ENCODE measurements around the gene USF3. TPM values are rescaled to one million over a fixed set of nuclear protein-coding genes. Genes with fewer than 3 reads are reported as not detected.
"Not testable (repeated sequence)": the region's sequence is repeated elsewhere in the genome, so short reads cannot be mapped to it uniquely, and the experiment has no call there.

Gene USF3
- total RNA-seq, 4 donors from 2014 or later: 14.2 to 27.1 (median 21.4) TPM

DNA sequence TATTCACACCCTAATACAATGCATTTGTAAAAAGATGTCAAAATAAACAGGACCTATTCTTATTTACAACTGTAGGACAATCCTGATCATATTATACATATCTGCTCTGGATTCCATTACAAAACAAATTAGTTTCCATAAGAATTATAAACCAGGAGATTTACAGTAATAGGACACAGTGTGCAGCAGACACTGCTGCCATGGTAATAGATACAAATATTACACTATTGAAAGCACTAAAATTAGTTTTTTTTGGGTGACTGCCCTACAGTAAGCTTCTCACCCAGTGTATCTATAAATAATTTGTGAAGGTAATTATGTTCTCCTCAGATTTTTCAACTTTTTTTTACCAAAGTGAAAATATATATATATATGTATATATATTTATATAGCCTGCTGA lies 47.9 kb downstream of the USF3 start:
- no peaks in the 10 kb centered on the region for H3K27me3 ChIP-seq

DNA sequence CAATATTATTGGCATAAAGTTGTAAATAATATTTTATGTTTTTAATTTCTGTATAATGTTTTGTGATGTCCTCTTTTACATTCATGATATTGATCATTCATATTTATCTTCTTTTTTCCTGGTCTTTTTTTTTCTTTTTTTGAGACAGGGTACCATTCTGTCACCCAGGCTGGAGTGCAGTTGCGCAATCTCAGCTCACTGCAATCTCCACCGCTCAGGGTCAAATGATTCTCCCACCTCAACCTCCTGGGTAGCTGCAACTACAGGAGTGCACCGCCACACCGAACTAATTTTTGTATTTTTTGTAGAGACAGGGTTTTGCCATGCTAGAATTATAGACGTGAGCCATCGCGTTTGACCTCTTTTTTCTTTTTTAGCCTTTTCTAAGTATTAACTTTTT lies 52.9 kb downstream of the USF3 start:
- H3K36me3 ChIP-seq: no peaks in the 10 kb centered on the region
- TF ChIP-seq POLR2A (IDR thresholded peaks at IDR 0.05): no peak
- TF ChIP-seq, protein P1, sequence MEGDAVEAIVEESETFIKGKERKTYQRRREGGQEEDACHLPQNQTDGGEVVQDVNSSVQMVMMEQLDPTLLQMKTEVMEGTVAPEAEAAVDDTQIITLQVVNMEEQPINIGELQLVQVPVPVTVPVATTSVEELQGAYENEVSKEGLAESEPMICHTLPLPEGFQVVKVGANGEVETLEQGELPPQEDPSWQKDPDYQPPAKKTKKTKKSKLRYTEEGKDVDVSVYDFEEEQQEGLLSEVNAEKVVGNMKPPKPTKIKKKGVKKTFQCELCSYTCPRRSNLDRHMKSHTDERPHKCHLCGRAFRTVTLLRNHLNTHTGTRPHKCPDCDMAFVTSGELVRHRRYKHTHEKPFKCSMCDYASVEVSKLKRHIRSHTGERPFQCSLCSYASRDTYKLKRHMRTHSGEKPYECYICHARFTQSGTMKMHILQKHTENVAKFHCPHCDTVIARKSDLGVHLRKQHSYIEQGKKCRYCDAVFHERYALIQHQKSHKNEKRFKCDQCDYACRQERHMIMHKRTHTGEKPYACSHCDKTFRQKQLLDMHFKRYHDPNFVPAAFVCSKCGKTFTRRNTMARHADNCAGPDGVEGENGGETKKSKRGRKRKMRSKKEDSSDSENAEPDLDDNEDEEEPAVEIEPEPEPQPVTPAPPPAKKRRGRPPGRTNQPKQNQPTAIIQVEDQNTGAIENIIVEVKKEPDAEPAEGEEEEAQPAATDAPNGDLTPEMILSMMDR (IDR thresholded peaks at IDR 0.05): no peak
- no peaks in the 10 kb centered on the region for H3K27me3 ChIP-seq
- DNase-seq: no peak
- intact Hi-C loops (cut with DNase I; ENCODE audit: low total_unique reads): no loop called here
- H3K4me3 ChIP-seq: no peak overlapping the region
- no peak overlapping the region for H3K27ac ChIP-seq
- H3K9me3 ChIP-seq: peaks cover 0 to 6% of the 10 kb centered on the region in 2 donors
- H3K4me1 ChIP-seq: no peaks in the 10 kb centered on the region

More for the DNA sequence above, 47.9 kb downstream of the USF3 start:
- no peak overlapping the region for H3K4me3 ChIP-seq
- no peak for DNase-seq
- no peak for TF ChIP-seq POLR2A (IDR thresholded peaks at IDR 0.05)
- TF ChIP-seq, protein P1 (IDR thresholded peaks at IDR 0.05): no peak
- H3K4me1 ChIP-seq: no peaks in the 10 kb centered on the region
- no peaks in the 10 kb centered on the region for H3K36me3 ChIP-seq
- intact Hi-C loops (cut with DNase I; ENCODE audit: low total_unique reads): no loop called here
- H3K27ac ChIP-seq: no peak overlapping the region
- H3K9me3 ChIP-seq: peaks cover 0 to 6% of the 10 kb centered on the region in 2 donors

DNA sequence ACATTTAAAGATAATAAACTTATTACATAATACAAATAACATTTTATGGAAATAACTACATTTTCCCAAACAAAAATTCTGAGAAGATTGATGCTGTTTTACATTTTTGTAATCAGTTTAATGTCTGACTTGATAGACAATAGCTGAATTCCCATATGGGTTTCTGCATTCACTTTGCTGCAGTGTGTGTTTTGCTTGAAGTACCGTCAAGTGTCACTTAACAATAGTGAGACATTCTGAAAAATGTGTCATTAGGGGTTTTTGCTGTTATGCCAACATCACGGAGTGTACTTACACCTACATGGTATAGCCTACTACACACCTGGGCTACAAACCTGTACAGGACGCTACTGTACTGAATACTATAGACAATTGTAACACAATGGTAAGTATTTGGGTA lies 57.5 kb downstream of the USF3 start:
- no peaks in the 10 kb centered on the region for H3K36me3 ChIP-seq
- no peaks in the 10 kb centered on the region for H3K9me3 ChIP-seq
- no peaks in the 10 kb centered on the region for H3K27me3 ChIP-seq
- no peak overlapping the region for H3K4me3 ChIP-seq
- intact Hi-C loops (cut with DNase I; ENCODE audit: low total_unique reads): no loop called here
- TF ChIP-seq, protein P1 (IDR thresholded peaks at IDR 0.05): no peak
- no peak for TF ChIP-seq POLR2A (IDR thresholded peaks at IDR 0.05)
- H3K27ac ChIP-seq: no peak overlapping the region
- H3K4me1 ChIP-seq: no peaks in the 10 kb centered on the region
- DNase-seq: no peak

DNA sequence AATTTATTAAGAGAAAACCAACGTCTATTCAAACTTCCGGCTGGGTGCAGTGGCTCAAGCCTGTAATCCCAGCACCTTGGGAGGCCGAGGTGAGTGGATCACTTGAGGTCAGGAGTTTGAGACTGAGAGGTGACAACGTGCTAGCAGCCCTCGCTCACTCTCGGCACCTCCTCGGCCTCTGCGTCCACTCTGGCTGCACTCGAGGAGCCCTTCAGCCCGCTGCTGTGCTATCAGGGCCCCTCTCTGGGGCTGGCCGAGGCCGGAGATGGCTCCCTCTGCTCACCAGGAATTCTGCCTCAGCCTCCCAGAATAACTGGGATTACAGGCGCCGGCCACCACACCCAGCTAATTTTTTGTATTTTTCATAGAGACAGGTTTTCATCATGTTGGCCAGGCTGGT lies 58.7 kb downstream of the USF3 start:
- no peaks in the 10 kb centered on the region for H3K27me3 ChIP-seq
- H3K4me3 ChIP-seq: no peak overlapping the region
- TF ChIP-seq POLR2A (IDR thresholded peaks at IDR 0.05): no peak
- TF ChIP-seq, protein P1 (IDR thresholded peaks at IDR 0.05): no peak
- no peak overlapping the region for H3K27ac ChIP-seq
- H3K36me3 ChIP-seq: no peaks in the 10 kb centered on the region
- no peaks in the 10 kb centered on the region for H3K9me3 ChIP-seq
- no peak for DNase-seq
- H3K4me1 ChIP-seq: no peaks in the 10 kb centered on the region
- intact Hi-C loops (cut with DNase I; ENCODE audit: low total_unique reads): no loop called here

DNA sequence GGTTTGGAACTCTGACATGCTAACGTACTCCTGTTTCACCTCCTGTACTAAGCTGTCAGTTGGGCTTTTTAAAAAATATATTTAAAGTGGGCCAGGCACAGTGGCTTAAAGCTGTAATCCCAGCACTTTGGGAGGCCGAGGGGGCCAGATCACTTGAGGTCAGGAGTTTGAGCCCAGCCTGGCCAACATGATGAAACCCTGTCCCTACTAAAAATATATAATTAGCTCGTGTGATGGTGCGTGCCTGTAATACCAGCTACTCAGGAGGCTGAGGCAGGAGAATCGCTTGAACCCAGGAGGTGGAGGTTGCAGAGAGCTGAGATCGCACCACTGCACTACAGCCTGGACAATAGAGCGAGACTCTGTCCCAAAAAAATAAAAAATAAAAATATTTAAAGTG lies 60.4 kb downstream of the USF3 start:
- H3K4me3 ChIP-seq; H3K4me1 ChIP-seq; H3K27me3 ChIP-seq; DNase-seq; H3K9me3 ChIP-seq; H3K36me3 ChIP-seq; H3K27ac ChIP-seq; intact Hi-C loops (cut with DNase I; ENCODE audit: low total_unique reads): not testable (repeated sequence)

Data from uterus (tissue), 4 donors.